HFFc6 (cell line): ENCODE data around the gene ARHGAP26. TPM values are rescaled to one million over a fixed set of nuclear protein-coding genes. Genes with fewer than 3 reads are reported as not detected.

ENCODE experiments used
- DNase-seq: peaks from one replicate; pipeline ENCODE4 v3.0.0-alpha.2; 2018
- H3K27ac Mint-ChIP-seq: 2 replicates; pipeline ENCODE4 v1.8.0; 2020; ENCODE audit warnings: mild to moderate bottlenecking, mixed read lengths
- H3K27me3 Mint-ChIP-seq: 2 replicates; pipeline ENCODE4 v1.8.0; 2021; ENCODE audit warnings: mild to moderate bottlenecking, moderate library complexity, mixed read lengths; ENCODE audit not compliant: insufficient read depth
- H3K36me3 Mint-ChIP-seq: 2 replicates; pipeline ENCODE4 v1.8.0; 2021; ENCODE audit warnings: low read depth, mixed read lengths
- H3K4me1 Mint-ChIP-seq: 2 replicates; pipeline ENCODE4 v1.8.0; 2020; ENCODE audit warnings: low read depth, mixed read lengths
- H3K4me3 Mint-ChIP-seq: 2 replicates; pipeline ENCODE4 v1.8.0; 2020; ENCODE audit warnings: mild to moderate bottlenecking, moderate library complexity, mixed read lengths
- H3K9me3 Mint-ChIP-seq: 2 replicates; pipeline ENCODE4 v1.8.0; 2020; ENCODE audit warnings: mild to moderate bottlenecking, mixed read lengths
- total RNA-seq, 6 experiments: library from RNA; stranded (reverse); fragmentation: NEBNext Ultra II Directional; extraction: Animal tissue kit (Norgen Biotek cat#: 25700); gene quantifications; 2 replicates in 1 of 6; 3 replicates in 5 of 6; pipeline ENCODE4 v1.2.3, GENCODE V29; 2021
- TF ChIP-seq, protein P1 (sequence below): fragments of 200-600 bp; sonication (generic); IDR thresholded peaks from 2 replicates; pipeline ENCODE4 v1.5.0; 2021; ENCODE audit warnings: antibody characterized with exemption, mild to moderate bottlenecking

Gene ARHGAP26
- total RNA-seq, 6 experiments from 2014 or later: 2.3 to 3.6 (median 3.1) TPM

DNA sequence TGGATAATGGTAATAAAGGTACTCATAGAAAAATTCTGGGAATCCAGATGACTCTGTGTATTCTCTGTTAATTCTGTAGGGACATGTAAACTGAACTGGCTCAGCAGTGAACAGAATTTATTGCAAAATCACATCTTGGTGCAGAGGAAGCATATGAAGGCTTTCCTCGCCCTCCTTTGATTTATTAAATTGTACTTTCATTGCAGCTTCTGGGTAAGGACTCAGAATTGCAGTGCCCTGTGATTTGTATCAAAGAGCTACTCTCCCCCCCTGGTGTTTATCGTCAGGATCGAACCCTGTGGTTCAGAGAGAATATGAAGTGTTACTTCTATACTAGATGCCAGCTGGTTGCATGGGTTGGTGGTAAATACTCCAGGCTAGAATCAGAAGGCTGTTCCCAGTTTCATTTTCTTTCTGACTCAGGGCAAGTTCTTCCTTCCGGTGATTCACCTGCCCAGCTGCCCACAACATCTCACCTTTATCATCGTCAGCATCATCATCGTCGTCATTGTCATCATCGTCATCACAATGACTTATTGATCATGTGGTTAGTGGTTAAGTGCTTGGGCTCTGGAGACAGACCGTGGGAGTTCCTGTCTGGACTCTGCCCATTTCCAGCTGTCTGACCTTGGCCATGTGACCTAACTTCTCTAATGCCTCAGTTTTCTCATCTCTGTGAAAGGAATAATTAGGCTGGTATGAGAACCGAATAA lies 238.8 kb downstream of the ARHGAP26 start:
- H3K27me3 Mint-ChIP-seq: no peaks in the 10 kb centered on the region

DNA sequence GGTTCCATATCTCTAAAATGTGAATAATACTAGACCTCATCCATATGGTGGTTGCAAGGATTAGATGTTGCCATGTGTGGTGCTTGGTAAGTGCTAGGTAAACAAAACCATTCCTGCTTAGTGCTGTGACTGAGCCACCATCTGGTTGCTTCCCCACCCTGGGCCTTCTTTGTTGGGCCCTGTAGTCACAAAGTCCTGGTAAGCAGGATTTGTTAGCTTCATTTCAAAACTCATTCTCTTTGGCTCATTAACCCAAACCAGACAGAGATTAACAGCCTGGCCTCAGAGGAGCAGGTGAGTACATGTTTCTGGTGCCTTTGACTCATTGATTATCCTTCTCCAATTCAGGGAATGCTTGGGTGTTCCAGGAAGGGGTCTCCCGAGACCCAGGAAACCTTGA lies 240.2 kb downstream of the ARHGAP26 start:
- Mint-ChIP-seq H3K27ac (no peak overlapping the region), H3K4me3 (no peak overlapping the region), H3K4me1 (peaks cover 33% of the 10 kb centered on the region), H3K9me3 (no peaks in the 10 kb centered on the region), H3K27me3 (no peaks in the 10 kb centered on the region), H3K36me3 (no peaks in the 10 kb centered on the region)
- TF ChIP-seq, protein P1, sequence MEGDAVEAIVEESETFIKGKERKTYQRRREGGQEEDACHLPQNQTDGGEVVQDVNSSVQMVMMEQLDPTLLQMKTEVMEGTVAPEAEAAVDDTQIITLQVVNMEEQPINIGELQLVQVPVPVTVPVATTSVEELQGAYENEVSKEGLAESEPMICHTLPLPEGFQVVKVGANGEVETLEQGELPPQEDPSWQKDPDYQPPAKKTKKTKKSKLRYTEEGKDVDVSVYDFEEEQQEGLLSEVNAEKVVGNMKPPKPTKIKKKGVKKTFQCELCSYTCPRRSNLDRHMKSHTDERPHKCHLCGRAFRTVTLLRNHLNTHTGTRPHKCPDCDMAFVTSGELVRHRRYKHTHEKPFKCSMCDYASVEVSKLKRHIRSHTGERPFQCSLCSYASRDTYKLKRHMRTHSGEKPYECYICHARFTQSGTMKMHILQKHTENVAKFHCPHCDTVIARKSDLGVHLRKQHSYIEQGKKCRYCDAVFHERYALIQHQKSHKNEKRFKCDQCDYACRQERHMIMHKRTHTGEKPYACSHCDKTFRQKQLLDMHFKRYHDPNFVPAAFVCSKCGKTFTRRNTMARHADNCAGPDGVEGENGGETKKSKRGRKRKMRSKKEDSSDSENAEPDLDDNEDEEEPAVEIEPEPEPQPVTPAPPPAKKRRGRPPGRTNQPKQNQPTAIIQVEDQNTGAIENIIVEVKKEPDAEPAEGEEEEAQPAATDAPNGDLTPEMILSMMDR: no peak
- DNase-seq: no peak

More for the DNA sequence above, 238.8 kb downstream of the ARHGAP26 start:
- Mint-ChIP-seq H3K9me3 (no peaks in the 10 kb centered on the region), H3K27ac (peak overlapping the region; percentile 88), H3K4me1 (peaks cover 33% of the 10 kb centered on the region), H3K4me3 (peak overlapping the region; percentile 80), H3K36me3 (no peaks in the 10 kb centered on the region)
- DNase-seq: peak; percentile 97
- TF ChIP-seq, protein P1: no peak

DNA sequence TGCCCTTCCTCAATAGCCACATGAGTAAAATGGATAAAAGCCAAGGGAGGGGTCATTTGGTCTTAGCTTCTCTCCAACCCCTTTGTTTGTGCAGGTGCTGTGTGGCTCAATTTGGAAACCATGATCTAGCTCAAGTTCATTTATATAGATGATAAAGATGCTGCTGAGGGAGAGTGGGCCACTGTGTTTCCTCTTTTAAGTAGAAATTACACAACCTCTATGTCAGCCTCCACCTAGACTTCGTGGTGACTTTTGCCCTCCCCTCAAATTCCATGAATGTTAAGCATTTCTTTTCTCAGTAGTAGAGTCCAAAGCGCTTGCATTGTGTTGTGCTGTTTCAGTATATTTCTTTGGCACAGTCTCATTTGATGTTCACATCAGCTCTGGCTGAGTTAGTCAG lies 241.4 kb downstream of the ARHGAP26 start:
- H3K9me3 Mint-ChIP-seq: no peaks in the 10 kb centered on the region
- no peak for DNase-seq
- H3K27me3 Mint-ChIP-seq: no peaks in the 10 kb centered on the region
- no peak overlapping the region for H3K27ac Mint-ChIP-seq
- TF ChIP-seq, protein P1: no peak
- no peaks in the 10 kb centered on the region for H3K36me3 Mint-ChIP-seq
- peaks cover 29% of the 10 kb centered on the region for H3K4me1 Mint-ChIP-seq
- no peak overlapping the region for H3K4me3 Mint-ChIP-seq

DNA sequence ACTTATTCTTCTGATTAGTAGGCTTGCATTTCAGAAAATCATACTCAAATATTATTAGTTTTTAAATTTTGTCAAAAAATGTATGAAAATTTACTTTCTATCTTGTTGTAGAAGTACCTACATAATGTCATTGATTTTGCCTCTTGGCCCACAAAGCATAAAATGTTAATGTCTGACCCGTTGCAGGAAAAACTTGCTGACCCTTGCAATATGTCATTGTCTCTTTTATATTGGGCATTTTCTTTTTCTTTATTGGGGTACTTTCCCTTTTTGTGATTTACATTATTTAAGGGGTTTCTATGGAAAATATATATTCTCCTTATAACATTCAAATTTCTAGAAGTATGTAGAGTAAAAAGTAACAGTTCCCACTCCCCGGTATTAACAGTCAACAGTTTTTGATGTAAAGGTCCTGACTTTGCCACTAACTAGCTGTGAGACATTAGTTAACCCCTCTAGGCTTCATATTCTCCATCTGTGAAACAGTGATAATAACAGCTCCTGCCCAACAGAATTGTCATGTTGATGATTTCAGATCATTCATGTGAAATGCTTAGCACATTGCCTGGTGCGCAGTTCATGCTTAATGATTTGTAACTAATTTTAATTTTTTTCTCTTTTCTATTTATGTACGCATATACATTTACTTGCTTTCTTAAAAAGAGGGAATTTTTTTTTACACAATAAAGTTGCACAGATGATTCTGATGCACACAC lies 243.2 kb downstream of the ARHGAP26 start:
- TF ChIP-seq, protein P1: no peak
- no peaks in the 10 kb centered on the region for H3K36me3 Mint-ChIP-seq
- H3K4me1 Mint-ChIP-seq: peaks cover 22% of the 10 kb centered on the region
- no peak for DNase-seq
- no peaks in the 10 kb centered on the region for H3K9me3 Mint-ChIP-seq
- no peak overlapping the region for H3K27ac Mint-ChIP-seq
- no peak overlapping the region for H3K4me3 Mint-ChIP-seq
- H3K27me3 Mint-ChIP-seq: no peaks in the 10 kb centered on the region

DNA sequence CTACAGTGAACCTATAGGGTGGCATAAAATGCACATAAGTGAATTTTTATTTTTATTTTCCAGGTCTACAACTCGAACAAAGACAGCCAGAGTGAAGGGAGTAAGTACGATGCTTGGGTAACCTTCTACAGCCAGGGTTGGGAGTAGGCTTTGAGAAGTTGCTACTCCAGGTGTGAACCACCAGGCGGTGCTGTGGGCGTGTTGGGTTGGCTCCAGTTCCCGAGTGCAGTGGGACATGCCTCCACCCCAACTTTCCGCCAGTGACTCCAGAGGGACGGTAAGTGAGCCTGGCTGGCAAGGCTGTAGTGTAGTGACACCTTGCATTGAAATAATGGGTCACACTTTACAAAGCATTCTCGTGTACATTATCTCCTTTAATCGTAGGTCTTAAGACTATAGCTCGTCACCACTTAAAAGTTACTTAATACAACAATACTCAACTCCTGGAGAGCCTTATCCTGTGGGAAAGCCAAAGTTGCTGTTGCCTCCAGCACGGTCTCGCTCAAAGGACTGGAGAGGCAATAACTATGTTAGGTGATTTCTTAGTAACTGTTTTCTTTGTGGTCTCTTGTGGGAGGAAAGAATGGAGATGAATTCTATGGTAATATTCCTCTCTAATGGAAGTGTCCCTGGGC lies 244.0 kb downstream of the ARHGAP26 start:
- no peak overlapping the region for H3K27ac Mint-ChIP-seq
- H3K4me3 Mint-ChIP-seq: no peak overlapping the region
- no peak for DNase-seq
- H3K27me3 Mint-ChIP-seq: no peaks in the 10 kb centered on the region
- H3K4me1 Mint-ChIP-seq: peaks cover 14% of the 10 kb centered on the region
- no peaks in the 10 kb centered on the region for H3K36me3 Mint-ChIP-seq
- H3K9me3 Mint-ChIP-seq: no peaks in the 10 kb centered on the region
- TF ChIP-seq, protein P1: peak; percentile 68; the same call in 1 of the 2 replicates
